Prostate gland (tissue), 2 donors: ENCODE results near the gene WBP11. TPM values are rescaled to one million over a fixed set of nuclear protein-coding genes. Genes with fewer than 3 reads are reported as not detected.

ENCODE experiments used
- DNase-seq: peaks from one replicate; pipeline ENCODE4 v3.0.0-alpha.2; 2019; ENCODE audit warnings: low spot score
- H3K27ac ChIP-seq, 2 donors: fragments of 200-600 bp; sonication (generic); 2 replicates each; pipeline ENCODE4 v1.5.1; 2017 to 2019
- H3K27me3 ChIP-seq: fragments of 200-600 bp; sonication (generic); replicated peaks from 2 replicates; pipeline ENCODE4 v1.5.1; 2019; ENCODE audit not compliant: insufficient read depth
- H3K36me3 ChIP-seq, 2 donors: fragments of 200-600 bp; sonication (generic); 1 replicate in 1 of 2; 2 replicates in 1 of 2; pipeline versions ENCODE4 v1.5.1 to v1.8.1; 2017 to 2019
- H3K4me1 ChIP-seq: fragments of 200-600 bp; sonication (generic); replicated peaks from 2 replicates; pipeline ENCODE4 v1.5.1; 2019
- H3K4me3 ChIP-seq, 2 donors: fragments of 200-600 bp; sonication (generic); 2 replicates each; pipeline ENCODE4 v1.5.1; 2017 to 2019
- H3K9me3 ChIP-seq: fragments of 200-600 bp; sonication (generic); 2 replicates; pipeline ENCODE4 v1.5.1; 2017
- POLR2A ChIP-seq: fragments of 450-650 bp; IDR thresholded peaks from one replicate; pipeline ENCODE4 v1.6.1; 2016; ENCODE audit warnings: antibody characterized with exemption, mild to moderate bottlenecking
- POLR2AphosphoS5 ChIP-seq: sonication (generic); formaldehyde crosslinking; IDR thresholded peaks from one replicate; pipeline ENCODE4 v1.6.1; 2017; ENCODE audit warnings: antibody characterized with exemption
- WGBS: methylation state at CpG from one replicate; pipeline ENCODE4 v1.1.5; 2018; 5-methylcytosine and 5-hydroxymethylcytosine counted together
- intact Hi-C: fragments of 100-400 bp; cut with DNase I; formaldehyde crosslinking; loops from one replicate; pipeline ENCODE4 v1.14.2; 2022
- total RNA-seq, 2 donors: library from RNA; depleted of rRNA; stranded (reverse); fragments of >200 nt; gene quantifications; one replicate each; pipeline ENCODE4 v1.1.0, GENCODE V29; 2016
- TF ChIP-seq, protein P1 (sequence below), 4 experiments: fragments of 200-600 bp in 2 of 4; fragments of 450-650 bp in 2 of 4; sonication (generic) in 2 of 4; IDR thresholded peaks; 1 replicate in 3 of 4; 2 replicates in 1 of 4; pipeline ENCODE4 v1.5.1; 2016 to 2019; ENCODE audit warnings: antibody characterized with exemption in 4 of 4, mild to moderate bottlenecking in 2 of 4, moderate library complexity in 2 of 4

The WBP11 gene
- total RNA-seq, 2 donors from 2014 or later = 29.6 to 29.8 TPM

DNA sequence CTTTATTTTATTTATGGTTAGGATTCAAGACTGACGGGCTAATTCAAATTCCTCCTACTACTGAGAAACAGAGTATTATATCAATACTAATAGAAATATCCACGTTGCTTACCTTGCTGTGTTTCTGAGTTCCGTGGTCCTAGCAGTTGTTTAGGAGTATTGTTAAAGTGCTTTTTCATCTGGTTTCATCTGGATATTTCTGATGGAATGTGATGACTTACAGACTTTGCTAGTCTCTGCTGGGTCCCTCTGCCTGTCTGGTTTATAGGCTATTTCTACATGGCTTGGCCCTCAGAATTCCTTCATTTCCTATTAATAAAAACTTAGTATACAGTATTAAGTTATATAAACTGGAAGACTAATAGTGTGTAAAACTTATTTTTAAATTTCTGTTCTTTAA lies 10.7 kb upstream of the WBP11 start, which contains the start of gene SMCO3:
TSS of gene SMCO3 (minus strand) at position 169 of the 400 bp plus-strand sequence. CDS start 7,502 bp downstream, outside the sequence.
- no peaks in the 10 kb centered on the region for H3K27me3 ChIP-seq
- DNase-seq = no peak
- TF ChIP-seq POLR2A (no peak), POLR2AphosphoS5 (no peak)
- TF ChIP-seq, protein P1, sequence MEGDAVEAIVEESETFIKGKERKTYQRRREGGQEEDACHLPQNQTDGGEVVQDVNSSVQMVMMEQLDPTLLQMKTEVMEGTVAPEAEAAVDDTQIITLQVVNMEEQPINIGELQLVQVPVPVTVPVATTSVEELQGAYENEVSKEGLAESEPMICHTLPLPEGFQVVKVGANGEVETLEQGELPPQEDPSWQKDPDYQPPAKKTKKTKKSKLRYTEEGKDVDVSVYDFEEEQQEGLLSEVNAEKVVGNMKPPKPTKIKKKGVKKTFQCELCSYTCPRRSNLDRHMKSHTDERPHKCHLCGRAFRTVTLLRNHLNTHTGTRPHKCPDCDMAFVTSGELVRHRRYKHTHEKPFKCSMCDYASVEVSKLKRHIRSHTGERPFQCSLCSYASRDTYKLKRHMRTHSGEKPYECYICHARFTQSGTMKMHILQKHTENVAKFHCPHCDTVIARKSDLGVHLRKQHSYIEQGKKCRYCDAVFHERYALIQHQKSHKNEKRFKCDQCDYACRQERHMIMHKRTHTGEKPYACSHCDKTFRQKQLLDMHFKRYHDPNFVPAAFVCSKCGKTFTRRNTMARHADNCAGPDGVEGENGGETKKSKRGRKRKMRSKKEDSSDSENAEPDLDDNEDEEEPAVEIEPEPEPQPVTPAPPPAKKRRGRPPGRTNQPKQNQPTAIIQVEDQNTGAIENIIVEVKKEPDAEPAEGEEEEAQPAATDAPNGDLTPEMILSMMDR (IDR thresholded peaks at IDR 0.05) = no peak
- H3K36me3 ChIP-seq = no peaks in the 10 kb centered on the region
- WGBS = 68% methylated on average over 3 of the region's 3 CpGs
- H3K9me3 ChIP-seq = no peaks in the 10 kb centered on the region
- no peak within 1 kb of the TSS for H3K4me3 ChIP-seq
- H3K27ac ChIP-seq = peak within 1 kb of the TSS; percentile 10 to 17
- H3K4me1 ChIP-seq = no peaks in the 10 kb centered on the region
- intact Hi-C loops = no loop called here

DNA sequence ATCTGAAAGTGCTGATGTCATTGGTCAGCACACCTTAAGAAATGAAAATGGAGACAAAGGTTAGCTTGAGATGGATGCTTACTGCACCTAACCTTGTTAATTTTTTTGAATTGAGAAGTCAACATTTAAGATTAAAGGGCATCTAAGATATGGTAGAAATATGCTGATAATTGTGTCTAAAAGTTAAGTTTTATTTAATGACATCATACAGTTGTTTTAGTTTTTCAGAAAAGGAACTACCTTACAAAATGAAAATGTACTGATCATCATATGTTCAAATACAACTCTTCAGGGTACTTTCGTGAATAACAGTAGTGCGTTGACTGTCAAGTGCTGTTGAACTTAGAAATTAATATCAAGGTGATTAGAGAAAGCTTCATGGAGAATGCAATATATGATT lies 8.2 kb upstream of the WBP11 start:
- WGBS = 93% methylated on average over 2 of the region's 2 CpGs

DNA sequence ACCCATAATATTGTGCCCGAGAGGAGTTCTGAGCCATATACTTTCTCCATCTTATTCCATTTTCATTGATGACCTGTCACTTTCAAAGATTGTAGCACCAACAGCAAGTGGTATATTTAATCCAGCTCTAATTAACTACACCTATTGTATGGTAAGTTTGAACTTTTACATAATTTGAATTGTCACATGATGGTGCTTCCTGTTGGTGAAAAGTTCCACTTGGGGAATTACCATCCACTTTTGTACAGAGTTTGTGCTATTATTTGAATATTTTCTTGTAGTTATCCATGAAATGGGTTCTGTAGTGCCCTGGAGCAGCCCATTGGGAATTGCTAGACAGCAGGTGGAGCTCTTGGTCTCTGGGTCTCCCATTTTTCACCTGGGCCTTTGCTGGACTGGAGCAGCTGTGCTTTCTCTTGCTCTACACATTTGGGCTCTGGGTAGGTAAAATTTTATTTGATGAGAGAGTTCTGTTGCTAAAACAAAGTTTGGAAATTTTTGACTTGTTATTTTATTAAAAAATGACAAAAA lies 7.7 kb upstream of the WBP11 start:
- TF ChIP-seq, protein P1 (IDR thresholded peaks at IDR 0.05) = peak in 2 of 4 experiments; percentile 22 to 33
- TF ChIP-seq POLR2AphosphoS5 = no peak
- no peak for TF ChIP-seq POLR2A
- H3K27ac ChIP-seq = no peak overlapping the region
- no peaks in the 10 kb centered on the region for H3K36me3 ChIP-seq
- no peaks in the 10 kb centered on the region for H3K4me1 ChIP-seq
- no peaks in the 10 kb centered on the region for H3K9me3 ChIP-seq
- peak; percentile 13 for DNase-seq
- WGBS = 90% methylated on average over 1 of the region's 1 CpG
- no peaks in the 10 kb centered on the region for H3K27me3 ChIP-seq
- intact Hi-C loops = no loop called here
- H3K4me3 ChIP-seq = no peak overlapping the region

More for the DNA sequence above, 8.2 kb upstream of the WBP11 start:
- no peaks in the 10 kb centered on the region for H3K9me3 ChIP-seq
- no peaks in the 10 kb centered on the region for H3K36me3 ChIP-seq
- H3K27me3 ChIP-seq = no peaks in the 10 kb centered on the region
- intact Hi-C loops = no loop called here
- no peak for DNase-seq
- H3K4me3 ChIP-seq = no peak overlapping the region
- no peak overlapping the region for H3K27ac ChIP-seq
- TF ChIP-seq POLR2A (no peak), POLR2AphosphoS5 (no peak)
- TF ChIP-seq, protein P1 (IDR thresholded peaks at IDR 0.05) = no peak
- no peaks in the 10 kb centered on the region for H3K4me1 ChIP-seq

DNA sequence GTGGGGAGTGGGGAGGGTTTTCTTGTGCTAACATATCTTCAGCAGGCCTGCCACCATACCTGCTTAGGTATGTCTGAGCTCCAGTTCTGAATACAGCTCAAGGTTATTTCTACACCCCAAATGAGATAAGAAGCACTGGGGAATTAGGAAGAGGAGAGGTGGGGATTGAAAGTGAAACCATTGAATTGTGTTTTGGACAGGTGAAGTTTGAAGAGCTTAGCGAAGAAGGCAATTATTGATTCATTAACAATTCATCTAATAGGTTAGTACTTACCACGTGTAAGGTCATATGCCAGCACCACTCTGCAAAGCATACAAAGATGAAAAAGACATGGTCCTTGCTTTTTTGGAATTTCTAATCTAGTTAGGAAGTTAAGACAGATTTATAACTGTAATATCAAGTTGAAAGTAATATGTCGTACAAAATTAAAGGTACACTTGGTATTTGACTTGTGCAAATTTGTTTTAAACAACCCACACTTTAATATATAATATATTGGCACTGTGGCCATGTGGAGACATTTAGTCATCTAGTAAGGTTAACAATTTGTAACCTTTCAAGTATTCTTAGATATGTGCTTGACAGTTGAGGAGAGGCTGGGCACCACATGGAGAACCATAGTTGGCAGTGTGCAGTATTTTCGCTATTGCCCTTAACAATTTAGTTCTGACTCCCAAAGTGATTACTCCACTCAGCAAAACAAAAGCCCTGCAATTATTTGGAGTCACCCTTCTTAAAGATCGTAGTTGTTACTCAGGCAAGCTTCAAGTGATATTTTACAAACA lies 7.1 kb upstream of the WBP11 start:
- Histone ChIP-seq H3K9me3 (no peaks in the 10 kb centered on the region), H3K36me3 (no peaks in the 10 kb centered on the region), H3K27ac (no peak overlapping the region), H3K27me3 (no peaks in the 10 kb centered on the region), H3K4me1 (no peaks in the 10 kb centered on the region), H3K4me3 (no peak overlapping the region)
- intact Hi-C loops = no loop called here
- WGBS = 87% methylated on average over 5 of the region's 5 CpGs
- TF ChIP-seq POLR2AphosphoS5 = no peak
- TF ChIP-seq, protein P1 (IDR thresholded peaks at IDR 0.05) = no peak
- TF ChIP-seq POLR2A = no peak
- no peak for DNase-seq

DNA sequence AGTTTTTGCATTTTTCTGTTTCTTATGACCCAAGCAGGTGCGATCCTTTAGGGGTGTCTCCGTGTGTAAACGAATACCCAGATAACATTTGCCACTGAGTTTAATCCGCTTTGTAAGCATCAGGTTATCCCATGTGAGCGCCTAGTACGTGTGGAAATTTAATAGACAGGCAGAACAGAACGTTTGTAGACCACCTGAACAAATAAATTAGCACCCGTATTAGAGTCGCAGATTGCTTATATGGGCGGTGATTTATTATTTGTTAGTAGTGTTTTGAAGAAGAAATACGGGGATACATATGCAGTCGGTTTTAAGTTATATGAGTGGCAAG lies 517 bp upstream of the WBP11 start:
- H3K4me1 ChIP-seq = no peaks in the 10 kb centered on the region
- peak overlapping the region; percentile 86 to 92 for H3K4me3 ChIP-seq
- H3K27me3 ChIP-seq = no peaks in the 10 kb centered on the region
- H3K9me3 ChIP-seq = no peaks in the 10 kb centered on the region
- intact Hi-C loops = no loop called here
- no peaks in the 10 kb centered on the region for H3K36me3 ChIP-seq
- WGBS = 0% methylated on average over 12 of the region's 12 CpGs
- DNase-seq = no peak
- peak overlapping the region; percentile 88 for H3K27ac ChIP-seq
- TF ChIP-seq, protein P1 (IDR thresholded peaks at IDR 0.05) = no peak
- no peak for TF ChIP-seq POLR2A
- no peak for TF ChIP-seq POLR2AphosphoS5
